ENCODE data around the gene PRSS2.

DNA sequence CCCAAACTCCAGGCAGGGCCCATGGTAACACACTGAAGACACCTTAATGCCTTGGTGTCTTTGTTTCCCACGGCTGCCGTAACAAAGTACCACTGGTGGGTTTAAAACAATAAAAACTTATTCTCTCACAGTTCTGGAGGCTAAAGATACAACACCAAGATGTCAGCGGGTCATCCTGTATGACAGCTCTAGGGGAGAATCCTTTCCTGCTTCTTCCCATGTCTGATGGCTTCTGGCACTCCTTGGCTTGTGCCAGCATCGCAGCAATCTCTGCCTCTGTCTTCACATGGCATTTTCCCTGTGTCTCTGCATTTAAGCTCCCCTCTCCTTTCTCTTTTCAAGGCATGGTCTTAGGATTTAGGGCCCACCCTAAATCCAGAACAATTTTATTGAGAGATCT, 33.1 kb downstream of the PRSS2 start:
- TF ChIP-seq NFYB (CRISPR knock-in tag; conservative IDR thresholded peaks at IDR 0.05; ENCODE audit: low read depth), result no peak
- TF ChIP-seq, protein P1, sequence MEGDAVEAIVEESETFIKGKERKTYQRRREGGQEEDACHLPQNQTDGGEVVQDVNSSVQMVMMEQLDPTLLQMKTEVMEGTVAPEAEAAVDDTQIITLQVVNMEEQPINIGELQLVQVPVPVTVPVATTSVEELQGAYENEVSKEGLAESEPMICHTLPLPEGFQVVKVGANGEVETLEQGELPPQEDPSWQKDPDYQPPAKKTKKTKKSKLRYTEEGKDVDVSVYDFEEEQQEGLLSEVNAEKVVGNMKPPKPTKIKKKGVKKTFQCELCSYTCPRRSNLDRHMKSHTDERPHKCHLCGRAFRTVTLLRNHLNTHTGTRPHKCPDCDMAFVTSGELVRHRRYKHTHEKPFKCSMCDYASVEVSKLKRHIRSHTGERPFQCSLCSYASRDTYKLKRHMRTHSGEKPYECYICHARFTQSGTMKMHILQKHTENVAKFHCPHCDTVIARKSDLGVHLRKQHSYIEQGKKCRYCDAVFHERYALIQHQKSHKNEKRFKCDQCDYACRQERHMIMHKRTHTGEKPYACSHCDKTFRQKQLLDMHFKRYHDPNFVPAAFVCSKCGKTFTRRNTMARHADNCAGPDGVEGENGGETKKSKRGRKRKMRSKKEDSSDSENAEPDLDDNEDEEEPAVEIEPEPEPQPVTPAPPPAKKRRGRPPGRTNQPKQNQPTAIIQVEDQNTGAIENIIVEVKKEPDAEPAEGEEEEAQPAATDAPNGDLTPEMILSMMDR (IDR thresholded peaks at IDR 0.05), result no peak
- no peak for TF ChIP-seq ESRRA (CRISPR knock-in tag; IDR thresholded peaks at IDR 0.05; ENCODE audit: borderline replicate concordance)
- no peak for TF ChIP-seq NR3C1 (CRISPR knock-in tag; conservative IDR thresholded peaks at IDR 0.05; ENCODE audit: low read depth)
- TF ChIP-seq CREB1 (CRISPR knock-in tag; IDR thresholded peaks at IDR 0.05), result no peak
- no peak for TF ChIP-seq ATF1 (CRISPR knock-in tag; IDR thresholded peaks at IDR 0.05)
- no peak for TF ChIP-seq SP1 (CRISPR knock-in tag; conservative IDR thresholded peaks at IDR 0.05)
- TF ChIP-seq, protein P2, sequence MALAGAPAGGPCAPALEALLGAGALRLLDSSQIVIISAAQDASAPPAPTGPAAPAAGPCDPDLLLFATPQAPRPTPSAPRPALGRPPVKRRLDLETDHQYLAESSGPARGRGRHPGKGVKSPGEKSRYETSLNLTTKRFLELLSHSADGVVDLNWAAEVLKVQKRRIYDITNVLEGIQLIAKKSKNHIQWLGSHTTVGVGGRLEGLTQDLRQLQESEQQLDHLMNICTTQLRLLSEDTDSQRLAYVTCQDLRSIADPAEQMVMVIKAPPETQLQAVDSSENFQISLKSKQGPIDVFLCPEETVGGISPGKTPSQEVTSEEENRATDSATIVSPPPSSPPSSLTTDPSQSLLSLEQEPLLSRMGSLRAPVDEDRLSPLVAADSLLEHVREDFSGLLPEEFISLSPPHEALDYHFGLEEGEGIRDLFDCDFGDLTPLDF (CRISPR knock-in tag; IDR thresholded peaks at IDR 0.05), result no peak
- TF ChIP-seq, protein P3, sequence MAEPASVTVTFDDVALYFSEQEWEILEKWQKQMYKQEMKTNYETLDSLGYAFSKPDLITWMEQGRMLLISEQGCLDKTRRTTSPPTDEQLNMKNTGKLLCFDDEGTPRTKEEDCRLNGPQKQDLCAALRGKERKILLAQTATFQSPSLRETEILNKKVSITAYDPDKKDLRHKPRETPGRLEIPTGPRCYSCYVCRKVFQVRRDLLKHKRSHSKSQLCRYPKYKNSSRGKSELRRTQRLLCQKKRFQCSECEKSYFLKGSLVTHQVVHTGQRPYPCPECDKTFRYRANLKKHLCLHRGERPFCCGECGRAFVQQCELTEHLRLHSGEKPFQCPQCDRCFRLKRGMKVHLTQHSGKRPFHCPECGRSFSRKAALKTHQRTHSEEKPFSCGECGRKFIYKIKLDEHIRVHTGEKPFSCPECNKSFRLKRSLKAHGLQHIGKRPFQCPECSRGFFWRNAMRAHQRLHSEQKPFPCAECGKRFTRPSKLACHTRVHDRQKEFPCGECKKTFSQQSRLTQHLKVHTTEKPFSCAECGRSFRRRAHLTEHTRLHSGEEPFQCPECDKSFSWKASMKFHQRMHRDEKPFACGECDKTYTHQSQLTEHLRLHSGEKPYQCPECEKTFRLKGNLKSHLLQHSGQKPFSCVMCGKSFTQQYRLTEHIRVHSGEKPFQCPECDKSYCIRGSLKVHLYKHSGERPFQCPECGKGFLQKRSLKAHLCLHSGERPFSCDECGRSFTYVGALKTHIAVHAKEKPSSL (CRISPR knock-in tag; conservative IDR thresholded peaks at IDR 0.05), result no peak
- no peak for TF ChIP-seq JAZF1 (CRISPR knock-in tag; IDR thresholded peaks at IDR 0.05)
- no peak for TF ChIP-seq ZNF121 (CRISPR knock-in tag; IDR thresholded peaks at IDR 0.05)
- TF ChIP-seq, protein P4, sequence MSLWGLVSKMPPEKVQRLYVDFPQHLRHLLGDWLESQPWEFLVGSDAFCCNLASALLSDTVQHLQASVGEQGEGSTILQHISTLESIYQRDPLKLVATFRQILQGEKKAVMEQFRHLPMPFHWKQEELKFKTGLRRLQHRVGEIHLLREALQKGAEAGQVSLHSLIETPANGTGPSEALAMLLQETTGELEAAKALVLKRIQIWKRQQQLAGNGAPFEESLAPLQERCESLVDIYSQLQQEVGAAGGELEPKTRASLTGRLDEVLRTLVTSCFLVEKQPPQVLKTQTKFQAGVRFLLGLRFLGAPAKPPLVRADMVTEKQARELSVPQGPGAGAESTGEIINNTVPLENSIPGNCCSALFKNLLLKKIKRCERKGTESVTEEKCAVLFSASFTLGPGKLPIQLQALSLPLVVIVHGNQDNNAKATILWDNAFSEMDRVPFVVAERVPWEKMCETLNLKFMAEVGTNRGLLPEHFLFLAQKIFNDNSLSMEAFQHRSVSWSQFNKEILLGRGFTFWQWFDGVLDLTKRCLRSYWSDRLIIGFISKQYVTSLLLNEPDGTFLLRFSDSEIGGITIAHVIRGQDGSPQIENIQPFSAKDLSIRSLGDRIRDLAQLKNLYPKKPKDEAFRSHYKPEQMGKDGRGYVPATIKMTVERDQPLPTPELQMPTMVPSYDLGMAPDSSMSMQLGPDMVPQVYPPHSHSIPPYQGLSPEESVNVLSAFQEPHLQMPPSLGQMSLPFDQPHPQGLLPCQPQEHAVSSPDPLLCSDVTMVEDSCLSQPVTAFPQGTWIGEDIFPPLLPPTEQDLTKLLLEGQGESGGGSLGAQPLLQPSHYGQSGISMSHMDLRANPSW (CRISPR knock-in tag; conservative IDR thresholded peaks at IDR 0.05; ENCODE audit: low read depth), result no peak
- TF ChIP-seq ZNF263 (CRISPR knock-in tag; IDR thresholded peaks at IDR 0.05; ENCODE audit: low read depth), result no peak
- no peak for TF ChIP-seq CREM (CRISPR knock-in tag; IDR thresholded peaks at IDR 0.05)
